CD8-positive, alpha-beta memory T cell (primary cell): Measurements from ENCODE around the gene GPR62. TPM values are rescaled to one million over a fixed set of nuclear protein-coding genes. Genes with fewer than 3 reads are reported as not detected.
A peak's percentile ranks its signal among the peaks of the same experiment; 100 is the strongest.
"Not testable (repeated sequence)": the region's sequence is repeated elsewhere in the genome, so short reads cannot be mapped to it uniquely, and the experiment has no call there.

ENCODE experiments used
- CTCF ChIA-PET: fragments of 350-600 bp; sonication (Branson Sonifier 250); formaldehyde crosslinking; loops from one replicate; lab custom pipeline; 2021; ENCODE audit warnings: antibody characterized with exemption; lab: Charles Lee
- POLR2A ChIA-PET: fragments of 350-600 bp; sonication (Branson Sonifier 250); formaldehyde crosslinking; loops from one replicate; lab custom pipeline; 2021; ENCODE audit warnings: antibody characterized with exemption; lab: Charles Lee
- DNase-seq, 5 donors: peaks; one replicate each; pipeline versions ENCODE4 v3.0.0 to v3.0.0-alpha.2; 2020 to 2022; ENCODE audit warnings: mixed read lengths in 1 of 5
- H3K27ac ChIP-seq: one replicate; pipeline ENCODE4 v1.7.0; 2013; ENCODE audit warnings: low read depth, mild to moderate bottlenecking, low read length, moderate library complexity
- H3K27me3 ChIP-seq: 2 replicates; pipeline ENCODE4 v1.7.0; 2013; ENCODE audit warnings: low read length, mild to moderate bottlenecking; ENCODE audit not compliant: insufficient read depth, poor library complexity, severe bottlenecking
- H3K36me3 ChIP-seq: 2 replicates; pipeline ENCODE4 v1.7.0; 2013; ENCODE audit warnings: mild to moderate bottlenecking, low read length, moderate library complexity; ENCODE audit not compliant: insufficient read depth
- H3K4me1 ChIP-seq: 2 replicates; pipeline ENCODE4 v1.7.0; 2013; ENCODE audit warnings: mild to moderate bottlenecking, low read length, moderate library complexity; ENCODE audit not compliant: insufficient read depth
- H3K4me3 ChIP-seq: 2 replicates; pipeline ENCODE4 v1.7.0; 2013; ENCODE audit warnings: mild to moderate bottlenecking, low read length
- H3K9me3 ChIP-seq: 2 replicates; pipeline ENCODE4 v1.7.0; 2013; ENCODE audit warnings: mild to moderate bottlenecking, low read length
- H3K27ac Mint-ChIP-seq, 8 donors: one replicate each; pipeline ENCODE4 v1.8.0; 2020 to 2021; ENCODE audit warnings: mixed read lengths in 8 of 8, mild to moderate bottlenecking in 6 of 8, inconsistent platforms in 3 of 8, moderate library complexity in 3 of 8
- H3K27me3 Mint-ChIP-seq, 2 donors: one replicate each; pipeline ENCODE4 v1.8.0; 2020 to 2021; ENCODE audit warnings: mixed read lengths in 2 of 2, mild to moderate bottlenecking in 1 of 2, moderate library complexity in 1 of 2
- H3K36me3 Mint-ChIP-seq, 3 donors: one replicate each; pipeline ENCODE4 v1.8.0; 2020 to 2021; ENCODE audit warnings: mixed read lengths in 3 of 3, inconsistent platforms in 1 of 3, mild to moderate bottlenecking in 1 of 3
- H3K4me1 Mint-ChIP-seq, 3 donors: one replicate each; pipeline ENCODE4 v1.8.0; 2020 to 2021; ENCODE audit warnings: mixed read lengths in 3 of 3, inconsistent platforms in 1 of 3, mild to moderate bottlenecking in 1 of 3
- H3K4me3 Mint-ChIP-seq, 7 donors: one replicate each; pipeline ENCODE4 v1.8.0; 2020 to 2021; ENCODE audit warnings: mixed read lengths in 7 of 7, mild to moderate bottlenecking in 6 of 7, moderate library complexity in 4 of 7, inconsistent platforms in 2 of 7
- H3K9me3 Mint-ChIP-seq, 5 donors: one replicate each; pipeline ENCODE4 v1.8.0; 2020 to 2022; ENCODE audit warnings: mixed read lengths in 5 of 5, mild to moderate bottlenecking in 3 of 5, moderate library complexity in 2 of 5, inconsistent platforms in 1 of 5
- polyA plus RNA-seq: library from polyadenylated mRNA; unstranded; fragments of 300-500 nt; fragmentation: Illumina TruSeq; gene quantifications from one replicate; pipeline ENCODE4 v1.2.3, GENCODE V29; 2021
- total RNA-seq, 2 experiments: library from RNA; stranded (reverse); gene quantifications; one replicate each; pipeline ENCODE4 v1.2.3, GENCODE V29; 2021

The GPR62 gene
- total and polyA plus RNA-seq, 3 experiments from 2014 or later: not detected

DNA sequence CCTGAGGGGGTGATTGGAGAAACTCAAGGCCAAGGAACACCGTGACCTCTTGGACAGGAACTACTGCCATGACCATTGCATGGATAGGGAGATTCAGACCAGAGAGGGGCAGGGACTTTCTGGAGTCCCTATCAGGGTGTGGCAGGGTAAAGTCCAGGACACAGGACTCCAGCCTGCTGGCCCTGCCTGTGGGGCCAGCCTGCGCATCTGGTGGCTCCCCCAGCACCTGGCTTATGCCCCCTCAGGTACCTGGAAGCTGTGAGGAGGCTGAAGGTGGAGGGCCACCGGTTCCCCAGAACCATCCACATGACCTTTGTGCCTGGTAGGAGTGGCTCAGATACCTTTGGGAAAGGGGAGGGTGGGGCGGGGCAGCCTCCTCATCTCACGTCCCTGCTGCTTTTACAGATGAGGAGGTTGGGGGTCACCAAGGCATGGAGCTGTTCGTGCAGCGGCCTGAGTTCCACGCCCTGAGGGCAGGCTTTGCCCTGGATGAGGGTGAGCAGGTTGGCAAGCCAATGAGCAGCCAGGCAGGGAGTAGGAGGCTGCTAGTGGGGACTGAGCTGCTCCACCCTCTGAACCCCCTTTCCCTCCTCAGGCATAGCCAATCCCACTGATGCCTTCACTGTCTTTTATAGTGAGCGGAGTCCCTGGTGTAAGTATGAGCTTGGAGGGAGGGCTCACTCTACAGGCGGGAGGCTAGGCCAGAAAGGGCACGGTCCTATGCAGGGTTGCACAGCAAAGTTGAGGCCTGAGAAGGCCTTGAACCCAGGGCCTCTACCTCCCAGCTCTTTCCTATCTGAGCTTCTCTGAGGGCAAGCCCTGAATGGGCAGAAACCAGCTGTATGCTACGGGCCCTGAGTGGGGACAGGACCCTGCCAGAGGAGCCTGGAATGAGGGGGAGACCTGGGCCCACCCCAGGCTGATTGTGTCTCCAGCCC is 31.1 kb downstream of the GPR62 start:
- H3K4me1 Mint-ChIP-seq: peaks cover 19 to 26% (median 22%) of the 10 kb centered on the region in 3 donors
- ChIA-PET POLR2A (interaction anchor here (0.9 to 1.1 kb wide), 2 partner anchors 9 to 18 kb away, joined by 3 to 4 read pairs; partner anchors contain the start of gene RPL29), CTCF (interaction anchor here (1.3 to 2.7 kb wide), 3 partner anchors 11 to 70 kb away, joined by 4 to 10 read pairs (median 5); partner anchors contain the start of genes ABHD14A, ABHD14B and DUSP7)
- H3K36me3 Mint-ChIP-seq: peaks cover 0 to 3% (median 1%) of the 10 kb centered on the region in 3 donors
- no peak overlapping the region for H3K4me3 Mint-ChIP-seq
- H3K27ac Mint-ChIP-seq: peak overlapping the region in 1 of 8 donors; percentile 95
- Histone ChIP-seq H3K36me3 (no peaks in the 10 kb centered on the region), H3K27me3 (no peaks in the 10 kb centered on the region), H3K9me3 (no peaks in the 10 kb centered on the region), H3K27ac (no peak overlapping the region), H3K4me1 (peaks cover 18% of the 10 kb centered on the region), H3K4me3 (no peak overlapping the region)
- no peaks in the 10 kb centered on the region for H3K27me3 Mint-ChIP-seq
- H3K9me3 Mint-ChIP-seq: no peaks in the 10 kb centered on the region
- no peak for DNase-seq

DNA sequence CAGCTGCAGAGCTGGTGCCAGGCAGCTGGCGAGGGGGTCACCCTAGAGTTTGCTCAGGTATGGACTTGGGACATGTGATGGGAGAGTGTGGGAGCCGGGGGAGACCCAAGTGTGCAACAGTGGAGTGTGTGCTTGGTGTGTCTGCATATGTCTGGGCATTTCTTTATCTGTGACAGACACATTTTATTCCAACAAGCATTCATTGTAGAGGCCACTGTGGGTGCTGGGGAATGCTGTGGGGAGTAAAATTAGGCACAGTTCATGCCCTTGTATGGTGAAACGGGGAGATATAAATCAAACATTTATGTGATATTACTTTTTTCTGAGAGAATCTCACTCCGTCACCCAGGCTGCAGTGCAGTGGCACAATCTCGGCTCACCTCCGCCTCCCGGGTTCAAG is 32.4 kb downstream of the GPR62 start:
- no peaks in the 10 kb centered on the region for H3K27me3 Mint-ChIP-seq
- H3K9me3 ChIP-seq: no peaks in the 10 kb centered on the region
- peaks cover 14 to 23% (median 19%) of the 10 kb centered on the region in 3 donors for H3K4me1 Mint-ChIP-seq
- no peaks in the 10 kb centered on the region for H3K9me3 Mint-ChIP-seq
- peaks cover 9% of the 10 kb centered on the region for H3K36me3 ChIP-seq
- no peak overlapping the region for H3K27ac ChIP-seq
- no peak overlapping the region for H3K4me3 Mint-ChIP-seq
- peaks cover 0 to 14% (median 1%) of the 10 kb centered on the region in 3 donors for H3K36me3 Mint-ChIP-seq
- peak overlapping the region in 5 of 8 donors; percentile 3 to 75 (median 65) for H3K27ac Mint-ChIP-seq
- DNase-seq: no peak
- ChIA-PET POLR2A (interaction anchor here (1.1 kb wide), 1 partner anchor 19 kb away, joined by 3 read pairs; no protein-coding TSS in a partner anchor), CTCF (interaction anchor here (1.3 to 2.7 kb wide), 3 partner anchors 12 to 69 kb away, joined by 4 to 10 read pairs (median 5); partner anchors contain the start of genes ABHD14A, ABHD14B and DUSP7)
- no peak overlapping the region for H3K4me3 ChIP-seq
- H3K4me1 ChIP-seq: peaks cover 9% of the 10 kb centered on the region
- no peaks in the 10 kb centered on the region for H3K27me3 ChIP-seq

DNA sequence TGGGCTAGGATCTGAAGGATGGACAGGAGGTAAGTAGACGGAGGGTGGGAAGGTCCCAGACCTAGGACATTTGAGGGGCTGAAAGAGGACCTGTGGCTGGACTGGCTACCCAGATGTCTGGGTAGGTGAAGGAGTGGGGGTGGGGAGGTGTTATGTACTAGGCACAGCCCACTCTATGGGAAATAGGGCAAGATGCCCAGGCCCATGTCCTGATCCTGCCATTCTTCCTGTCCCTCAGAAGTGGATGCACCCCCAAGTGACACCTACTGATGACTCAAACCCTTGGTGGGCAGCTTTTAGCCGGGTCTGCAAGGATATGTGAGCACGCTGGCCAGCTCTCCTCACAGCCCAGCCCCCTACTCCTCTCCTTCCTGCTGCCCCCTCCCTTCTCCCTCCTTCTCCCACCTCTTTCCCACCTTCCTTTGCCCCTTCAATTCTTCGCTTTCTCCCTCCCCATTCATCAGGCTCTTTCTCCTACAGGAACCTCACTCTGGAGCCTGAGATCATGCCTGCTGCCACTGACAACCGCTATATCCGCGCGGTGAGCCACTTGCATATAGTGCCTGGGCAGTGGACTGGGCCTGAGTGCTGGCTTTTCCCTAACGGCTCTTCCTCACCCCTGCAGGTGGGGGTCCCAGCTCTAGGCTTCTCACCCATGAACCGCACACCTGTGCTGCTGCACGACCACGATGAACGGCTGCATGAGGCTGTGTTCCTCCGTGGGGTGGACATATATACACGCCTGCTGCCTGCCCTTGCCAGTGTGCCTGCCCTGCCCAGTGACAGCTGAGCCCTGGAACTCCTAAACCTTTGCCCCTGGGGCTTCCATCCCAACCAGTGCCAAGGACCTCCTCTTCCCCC is 33.3 kb downstream of the GPR62 start:
- no peaks in the 10 kb centered on the region for H3K27me3 Mint-ChIP-seq
- ChIA-PET CTCF (interaction anchor here (2.7 kb wide), 1 partner anchor 15 kb away, joined by 10 read pairs; the partner anchor contains the start of gene ABHD14B), POLR2A (no interaction called here)
- H3K36me3 Mint-ChIP-seq: peaks cover 0 to 22% (median 0%) of the 10 kb centered on the region in 3 donors
- no peak overlapping the region for H3K27ac ChIP-seq
- no peaks in the 10 kb centered on the region for H3K9me3 ChIP-seq
- H3K36me3 ChIP-seq: peaks cover 10% of the 10 kb centered on the region
- no peaks in the 10 kb centered on the region for H3K9me3 Mint-ChIP-seq
- H3K27ac Mint-ChIP-seq: peak overlapping the region in 6 of 8 donors; percentile 6 to 89 (median 56)
- no peak for DNase-seq
- no peaks in the 10 kb centered on the region for H3K27me3 ChIP-seq
- peaks cover 3% of the 10 kb centered on the region for H3K4me1 ChIP-seq
- no peak overlapping the region for H3K4me3 ChIP-seq
- peaks cover 13 to 22% (median 22%) of the 10 kb centered on the region in 3 donors for H3K4me1 Mint-ChIP-seq
- H3K4me3 Mint-ChIP-seq: no peak overlapping the region

DNA sequence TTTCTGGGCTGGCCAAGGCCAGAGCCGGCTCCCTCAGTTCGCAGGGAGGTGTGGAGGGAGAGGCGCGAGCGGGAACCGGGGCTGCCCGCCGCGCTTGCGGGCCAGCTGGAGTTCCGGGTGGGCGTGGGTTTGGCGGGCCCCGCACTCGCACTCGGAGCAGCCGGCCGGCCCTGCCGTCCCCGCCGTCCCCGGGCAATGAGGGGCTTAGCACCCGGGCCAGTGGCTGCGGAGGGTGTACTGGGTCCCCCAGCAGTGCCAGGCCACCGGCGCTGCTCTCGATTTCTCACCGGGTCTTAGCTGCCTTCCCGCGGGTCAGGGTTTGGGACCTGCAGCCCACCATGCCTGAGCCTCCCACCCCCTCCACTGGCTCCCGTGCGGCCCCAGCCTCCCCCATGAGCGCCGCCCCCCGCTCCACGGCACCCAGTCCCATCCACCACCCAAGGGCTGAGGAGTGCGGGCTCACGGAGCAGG is 35.4 kb downstream of the GPR62 start:
- H3K27ac Mint-ChIP-seq, H3K27me3 ChIP-seq, POLR2A ChIA-PET, H3K9me3 ChIP-seq, DNase-seq, H3K4me3 Mint-ChIP-seq, H3K4me3 ChIP-seq, H3K9me3 Mint-ChIP-seq, H3K27me3 Mint-ChIP-seq, H3K27ac ChIP-seq: not testable (repeated sequence)
- Histone ChIP-seq H3K36me3 (peaks cover 22% of the 10 kb centered on the region), H3K4me1 (peaks cover 17% of the 10 kb centered on the region)
- Mint-ChIP-seq H3K4me1 (peaks cover 23 to 36% (median 36%) of the 10 kb centered on the region in 3 donors), H3K36me3 (peaks cover 1 to 42% (median 5%) of the 10 kb centered on the region in 3 donors)
- CTCF ChIA-PET: interaction anchor here (1.1 to 2.0 kb wide), 4 partner anchors 8 to 48 kb away, joined by 3 to 7 read pairs (median 5); partner anchors contain the start of genes ABHD14B, ACY1 and PARP3

DNA sequence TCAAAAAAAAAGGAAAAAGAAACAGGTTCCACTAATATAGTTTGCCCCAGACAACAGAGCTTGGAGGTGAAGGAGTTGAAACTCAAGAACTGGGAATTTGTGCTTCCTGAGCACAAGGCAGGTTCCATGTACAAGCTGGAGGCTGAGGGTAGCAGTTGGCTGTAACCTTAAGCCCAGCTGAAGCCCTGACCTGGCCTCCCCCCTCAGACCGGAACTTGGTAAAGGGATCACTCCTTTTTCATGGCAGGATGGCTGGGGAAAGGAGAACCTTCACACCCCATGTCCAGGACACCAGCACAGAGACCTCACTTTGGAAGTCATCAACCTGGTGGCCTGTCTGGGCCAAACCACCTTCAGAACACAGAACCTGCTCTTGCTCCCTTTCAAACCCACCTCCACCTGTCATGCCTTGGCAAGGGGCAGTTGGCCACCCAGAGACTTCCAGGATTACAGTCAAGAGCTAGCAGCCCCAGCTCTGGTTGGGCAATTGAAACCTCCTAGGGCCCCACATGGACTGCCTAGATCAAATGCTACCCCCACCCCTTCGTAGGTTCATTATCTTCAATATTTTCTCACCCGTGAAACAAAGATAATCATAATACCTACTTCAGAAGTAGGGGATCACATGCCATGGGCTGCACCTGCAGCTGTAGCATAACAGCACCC is 37.0 kb downstream of the GPR62 start:
- H3K4me1 Mint-ChIP-seq: peaks cover 30 to 48% (median 46%) of the 10 kb centered on the region in 3 donors
- Histone ChIP-seq H3K9me3 (no peaks in the 10 kb centered on the region), H3K27ac (no peak overlapping the region), H3K27me3 (no peaks in the 10 kb centered on the region), H3K4me1 (peaks cover 17% of the 10 kb centered on the region), H3K4me3 (no peak overlapping the region), H3K36me3 (peaks cover 22% of the 10 kb centered on the region)
- POLR2A ChIA-PET: interaction anchor here (0.5 to 1.4 kb wide), 2 partner anchors 9 to 1051 kb away, joined by 3 to 4 read pairs; partner anchors contain the start of gene ACY1
- no peaks in the 10 kb centered on the region for H3K9me3 Mint-ChIP-seq
- peak overlapping the region in 3 of 8 donors; percentile 2 to 66 (median 47) for H3K27ac Mint-ChIP-seq
- CTCF ChIA-PET: interaction anchor here (0.9 to 2.0 kb wide), 6 partner anchors 9 to 50 kb away, joined by 3 to 7 read pairs (median 4); partner anchors contain the start of genes ABHD14B, ACY1 and PARP3
- peaks cover 3 to 45% (median 5%) of the 10 kb centered on the region in 3 donors for H3K36me3 Mint-ChIP-seq
- DNase-seq: no peak
- no peaks in the 10 kb centered on the region for H3K27me3 Mint-ChIP-seq
- no peak overlapping the region for H3K4me3 Mint-ChIP-seq

DNA sequence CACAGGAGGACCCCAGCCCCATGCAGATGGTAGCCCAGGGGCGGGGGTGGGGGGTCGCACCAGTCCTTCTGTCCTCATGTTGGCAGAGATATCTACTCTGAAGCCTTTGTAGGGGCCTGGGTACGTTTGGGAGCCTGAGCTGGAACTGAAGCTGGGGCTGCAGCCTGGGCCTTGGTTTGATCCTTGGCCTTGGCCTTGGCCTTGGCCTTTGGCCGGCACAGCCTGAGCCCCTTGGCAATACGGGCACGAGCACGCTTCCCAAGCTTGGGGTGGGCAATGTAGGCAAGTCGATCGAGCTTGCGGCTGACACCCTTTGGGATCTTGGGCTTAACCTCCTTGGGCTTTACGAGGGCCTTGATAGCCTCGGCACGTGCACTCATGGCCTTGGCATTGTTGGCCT is 38.5 kb downstream of the GPR62 start:
- peak overlapping the region in 6 of 8 donors; percentile 17 to 100 (median 50) for H3K27ac Mint-ChIP-seq
- H3K9me3 Mint-ChIP-seq, H3K27me3 ChIP-seq, H3K27me3 Mint-ChIP-seq, H3K9me3 ChIP-seq, H3K4me3 ChIP-seq, DNase-seq, POLR2A ChIA-PET, H3K27ac ChIP-seq: not testable (repeated sequence)
- H3K36me3 ChIP-seq: peaks cover 22% of the 10 kb centered on the region
- H3K4me1 ChIP-seq: peaks cover 17% of the 10 kb centered on the region
- peaks cover 3 to 45% (median 5%) of the 10 kb centered on the region in 3 donors for H3K36me3 Mint-ChIP-seq
- peak overlapping the region in 5 of 7 donors; percentile 48 to 97 (median 54) for H3K4me3 Mint-ChIP-seq
- CTCF ChIA-PET: interaction anchor here (1.0 to 1.7 kb wide), 2 partner anchors 19 to 36 kb away, joined by 3 to 4 read pairs; partner anchors contain the start of gene ABHD14A
- peaks cover 30 to 49% (median 46%) of the 10 kb centered on the region in 3 donors for H3K4me1 Mint-ChIP-seq
